ENCODE results near the gene MORN5.

The MORN5 gene

DNA sequence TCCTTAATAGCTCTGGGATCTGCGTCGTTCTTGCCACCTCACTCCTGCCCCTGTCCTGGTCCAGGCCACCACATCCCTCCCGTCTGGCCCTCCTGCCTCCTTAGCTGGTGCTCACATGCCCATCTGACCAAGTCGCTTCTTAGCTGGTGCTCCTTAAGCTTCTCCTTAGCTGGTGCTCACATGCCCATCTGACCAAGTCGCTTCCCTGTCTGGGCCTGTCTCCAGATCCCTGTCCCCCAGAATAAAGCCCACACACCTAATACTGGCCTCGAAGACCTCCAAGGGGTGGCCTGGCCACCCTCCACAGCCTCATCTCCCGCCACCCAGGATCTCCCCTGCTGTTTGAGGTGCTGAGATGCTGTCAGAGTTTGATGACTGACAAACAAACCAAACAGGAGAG, 35.2 kb upstream of the MORN5 start:
- DNase-seq (ENCODE audit: low spot score), result no peak
- no peak for FAIRE-seq

DNA sequence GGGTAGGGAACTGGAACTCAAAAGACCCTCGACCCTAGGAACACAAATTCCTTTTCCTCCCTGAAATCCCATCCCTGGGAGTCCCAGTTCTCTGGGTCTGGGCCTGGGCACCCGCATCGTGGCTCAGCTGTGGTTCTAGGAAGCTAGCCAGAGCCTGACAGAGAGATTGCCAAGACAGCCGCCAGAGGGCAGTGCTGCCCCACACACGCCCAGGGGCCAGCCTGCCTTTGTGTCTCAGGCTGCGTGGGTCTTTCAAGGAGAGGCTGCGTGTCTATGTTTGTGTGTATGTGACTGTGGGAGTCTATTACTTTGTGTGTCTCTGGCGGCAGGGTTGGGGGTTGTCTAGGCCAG, 34.6 kb upstream of the MORN5 start:
- DNase-seq (ENCODE audit: low spot score) (peak; percentile 54), FAIRE-seq (no peak)

DNA sequence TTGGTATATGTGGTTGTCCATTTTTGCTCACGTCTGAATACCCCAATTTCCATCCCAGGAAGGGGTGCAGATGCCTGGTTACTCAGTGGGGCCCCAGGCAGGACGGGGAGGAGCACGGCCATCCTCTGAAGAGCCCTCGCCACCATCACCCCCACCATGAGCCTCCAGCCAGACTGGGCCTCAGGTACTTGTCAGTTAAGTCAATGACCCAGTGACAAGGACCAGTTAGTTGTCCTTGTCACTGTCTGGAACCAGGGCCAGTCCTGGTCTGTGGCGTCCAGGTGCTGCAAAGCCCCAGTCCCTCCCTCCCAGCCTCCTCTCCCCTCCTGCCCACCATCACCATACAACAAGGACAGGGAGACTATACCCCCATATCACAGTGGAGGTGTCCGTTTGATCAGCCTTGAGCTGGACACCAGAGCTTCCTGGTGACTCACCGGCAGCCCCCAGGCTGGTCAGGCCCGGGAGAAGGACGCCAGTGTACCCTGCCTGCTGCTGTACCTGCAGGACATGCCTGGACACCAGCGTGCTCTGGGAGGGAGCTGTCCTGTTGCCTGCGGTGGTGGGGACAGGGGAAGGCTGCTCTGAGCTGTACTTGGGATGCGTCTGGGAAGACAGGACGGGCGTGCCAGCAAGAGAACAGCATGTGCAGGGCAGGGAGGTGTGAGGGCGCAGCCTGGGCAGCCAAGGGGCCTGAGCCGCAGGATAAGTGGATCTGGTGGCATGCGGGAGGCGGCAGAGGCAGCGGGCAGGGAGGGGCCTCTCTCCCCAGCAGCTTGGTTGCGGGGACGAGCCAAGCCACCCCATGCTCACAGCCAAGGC, 34.0 kb upstream of the MORN5 start:
- no peak for DNase-seq (ENCODE audit: low spot score)
- no peak for FAIRE-seq

DNA sequence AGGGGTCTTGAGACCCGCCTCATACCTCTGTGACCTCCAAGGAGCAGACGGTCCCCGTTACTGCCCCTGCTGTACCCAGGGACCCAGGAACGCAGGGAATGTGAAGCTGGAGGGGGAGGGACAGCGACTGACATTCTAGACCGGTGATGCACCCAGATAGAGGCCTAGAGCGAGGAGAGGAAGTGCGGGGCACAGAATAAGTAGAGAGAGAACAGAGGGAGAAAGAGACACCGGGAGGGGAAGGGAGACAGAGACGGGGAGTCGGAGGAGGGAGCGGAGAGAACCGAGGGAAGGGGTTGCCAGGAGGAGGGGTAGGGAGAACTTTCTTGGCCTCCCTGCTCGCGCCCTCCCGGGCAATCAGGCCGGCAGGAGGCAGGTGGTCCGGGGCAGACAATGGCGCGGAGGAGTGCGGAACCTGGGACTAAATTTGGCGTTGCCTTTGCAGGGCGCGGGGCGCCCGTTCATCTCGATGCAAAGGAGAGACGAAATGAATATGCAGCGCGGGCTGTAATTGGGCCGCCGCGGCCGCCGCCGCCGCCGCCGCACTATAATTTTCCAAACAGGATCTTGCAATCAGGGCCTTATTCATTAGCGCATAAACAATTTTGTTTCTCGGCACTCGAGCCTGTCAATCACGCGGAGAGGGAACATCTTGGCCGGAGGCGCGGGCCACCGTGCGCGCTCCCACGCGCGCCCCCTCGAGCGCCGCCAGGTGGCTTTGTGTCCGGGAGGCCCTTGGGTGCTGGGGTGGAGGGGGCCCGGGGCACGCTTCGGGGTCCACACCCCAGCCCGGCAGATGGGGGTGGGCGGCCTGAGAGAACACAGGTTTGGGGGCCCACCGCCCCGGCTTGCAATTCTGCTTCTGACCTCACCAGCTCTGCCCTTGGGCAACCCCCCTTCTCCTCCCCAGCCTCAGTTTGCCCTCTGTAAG, 33.1 kb upstream of the MORN5 start:
- FAIRE-seq, result no peak

DNA sequence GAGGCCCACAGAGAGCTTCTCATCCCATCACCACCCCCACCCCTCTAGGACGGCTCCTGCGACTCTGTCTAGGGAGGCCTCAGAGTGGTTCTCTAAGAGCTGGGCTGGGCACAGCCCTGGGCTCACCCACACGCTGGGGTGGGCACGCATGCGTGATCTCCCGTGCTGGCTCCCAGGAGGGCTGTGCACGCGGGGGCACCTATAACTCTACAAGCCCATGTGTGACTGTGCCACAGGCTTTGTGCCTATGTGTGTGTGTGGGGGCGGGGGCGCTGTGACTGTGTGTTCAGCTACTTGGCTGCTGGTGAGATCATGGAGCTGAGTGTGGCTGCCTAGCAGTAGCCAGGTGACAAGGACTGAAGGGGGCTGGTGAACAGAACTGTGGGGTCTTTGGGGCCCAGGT, 32.3 kb upstream of the MORN5 start:
- DNase-seq (ENCODE audit: low spot score) (no peak), FAIRE-seq (no peak)

More for the DNA sequence above, 33.1 kb upstream of the MORN5 start:
- DNase-seq (ENCODE audit: low spot score), result no peak

DNA sequence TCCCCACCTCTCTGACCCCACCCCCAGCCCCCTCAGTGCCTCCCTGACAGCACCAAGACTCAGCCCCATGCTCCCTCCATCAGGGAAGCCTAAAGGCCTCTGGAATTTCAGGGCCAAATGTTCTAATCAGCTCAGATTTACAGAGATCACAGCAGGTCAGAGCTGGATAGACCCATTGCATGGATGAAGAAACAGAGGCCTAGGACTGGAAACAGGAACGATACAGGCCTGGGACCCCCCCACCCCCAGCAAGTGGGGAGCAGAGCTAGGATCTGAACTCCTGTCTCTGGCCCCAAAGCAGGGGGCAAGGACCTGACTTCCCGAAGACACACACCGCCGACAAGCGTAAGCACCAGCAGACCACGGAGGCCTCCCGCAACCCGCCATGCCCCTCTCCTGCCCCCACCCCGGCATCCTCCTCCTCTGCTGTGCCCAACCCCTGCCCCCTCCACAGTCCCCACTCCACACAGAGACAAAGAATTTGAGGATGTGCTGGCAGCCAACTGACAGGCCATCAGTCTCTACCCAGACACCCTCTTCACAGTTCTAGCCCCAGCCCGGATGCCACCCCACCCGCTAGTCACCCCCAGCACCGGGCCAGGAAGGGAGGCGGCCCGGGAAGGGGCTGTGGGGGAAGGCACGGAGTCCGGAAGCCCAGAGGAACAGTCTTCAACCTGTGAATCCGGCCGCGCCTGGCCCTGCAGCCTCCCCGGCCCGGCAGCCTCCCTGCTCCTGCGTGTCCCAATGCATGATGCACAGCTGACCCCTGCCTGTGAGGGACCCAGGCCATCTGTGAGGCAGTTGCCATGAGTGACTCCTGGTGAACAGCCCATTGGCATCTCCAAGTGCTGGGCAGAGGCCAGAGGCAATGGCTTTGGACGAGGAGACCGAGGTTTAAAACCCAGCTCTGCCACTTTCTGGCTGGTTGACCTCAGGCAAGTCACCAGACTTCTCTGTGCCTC, 31.4 kb upstream of the MORN5 start:
- DNase-seq (ENCODE audit: low spot score) (no peak), FAIRE-seq (no peak)

DNA sequence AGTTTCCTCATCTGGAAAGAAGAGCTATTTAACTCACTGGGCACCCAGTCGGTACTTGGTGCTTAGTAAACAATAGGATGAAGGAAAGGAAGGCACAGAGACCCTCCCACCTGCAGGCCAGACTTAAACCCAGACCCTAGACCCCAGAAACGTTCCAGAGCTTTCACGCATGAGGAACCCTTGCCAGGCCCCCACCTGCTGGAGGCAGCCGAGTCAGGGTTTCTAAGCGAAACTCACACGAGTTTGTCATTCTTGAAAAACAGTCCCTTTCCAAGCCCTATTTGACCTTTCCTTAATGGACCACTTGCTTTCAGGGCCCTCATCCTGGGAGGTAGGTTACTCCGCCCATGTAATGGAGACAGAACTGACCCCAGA, 30.8 kb upstream of the MORN5 start:
- FAIRE-seq, result no peak

DNA sequence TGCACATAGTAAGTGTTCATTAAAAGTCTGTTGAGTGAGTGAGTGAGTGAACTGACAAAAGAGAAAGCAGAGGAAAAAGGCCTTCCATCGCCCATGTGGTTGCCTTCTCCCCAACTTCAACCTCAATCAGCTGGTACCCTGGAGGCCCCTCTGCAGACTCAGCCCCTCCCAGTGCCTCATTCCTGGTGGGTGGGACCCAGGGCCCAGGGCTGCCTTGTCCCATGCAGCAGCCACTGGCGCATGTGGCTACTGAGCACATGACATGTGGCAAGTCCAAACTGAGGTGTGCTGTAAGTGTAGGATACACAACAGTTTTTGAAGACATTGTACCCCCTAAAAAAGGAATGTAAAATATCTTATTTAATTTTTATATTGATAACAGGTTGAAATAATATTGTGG, 29.7 kb upstream of the MORN5 start:
- DNase-seq (ENCODE audit: low spot score) (no peak), FAIRE-seq (no peak)

More for the DNA sequence above, 30.8 kb upstream of the MORN5 start:
- DNase-seq (ENCODE audit: low spot score), result no peak

DNA sequence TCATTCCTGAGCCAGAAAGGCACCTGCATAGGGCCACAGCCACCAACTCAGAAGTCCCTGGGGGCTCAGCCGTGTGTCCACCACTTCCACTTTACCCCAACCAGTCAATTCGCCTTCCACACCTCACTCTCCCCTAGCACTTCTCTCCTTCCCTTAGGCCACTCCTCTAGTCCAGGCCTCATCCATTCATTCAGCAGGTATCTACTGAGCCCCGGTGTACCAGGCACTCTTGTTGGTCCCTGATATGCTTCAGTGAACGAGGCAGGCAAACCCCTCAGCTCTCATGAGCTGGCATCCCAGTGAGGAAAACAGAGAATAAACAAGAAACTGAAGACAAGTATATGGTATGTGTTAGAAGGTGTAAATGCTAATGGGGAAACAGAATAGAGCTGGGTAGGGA, 28.9 kb upstream of the MORN5 start:
- FAIRE-seq, result no peak
- DNase-seq (ENCODE audit: low spot score), result no peak

DNA sequence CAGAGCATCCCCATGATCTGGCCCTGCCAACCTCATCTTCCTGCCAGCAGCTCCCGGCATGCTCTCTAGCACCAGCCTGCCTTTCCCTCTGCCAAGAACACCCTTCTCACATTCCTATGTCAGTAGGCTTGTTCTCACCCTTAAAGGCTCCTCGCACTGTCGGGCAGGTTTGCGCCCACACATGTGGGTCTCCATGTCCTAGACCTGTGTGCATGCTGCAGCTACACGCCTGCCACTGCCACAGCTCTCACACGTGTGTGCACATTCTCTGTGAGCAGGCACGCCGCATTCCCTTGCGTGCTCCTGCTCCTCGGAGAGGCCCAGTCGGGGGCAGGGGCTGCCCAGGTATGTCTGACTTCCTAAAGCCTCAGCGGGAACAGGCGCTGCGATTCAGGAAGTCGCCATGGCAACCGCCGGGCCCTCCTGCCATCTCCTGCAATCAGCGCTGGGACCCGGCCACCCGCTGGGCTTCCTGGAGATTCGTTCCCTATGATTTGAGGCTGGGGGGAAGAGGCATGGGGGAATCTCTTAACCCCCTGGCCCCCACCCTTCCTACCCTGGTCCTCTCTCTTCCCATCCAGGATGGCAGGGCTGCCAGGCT, 28.2 kb upstream of the MORN5 start:
- no peak for DNase-seq (ENCODE audit: low spot score)

DNA sequence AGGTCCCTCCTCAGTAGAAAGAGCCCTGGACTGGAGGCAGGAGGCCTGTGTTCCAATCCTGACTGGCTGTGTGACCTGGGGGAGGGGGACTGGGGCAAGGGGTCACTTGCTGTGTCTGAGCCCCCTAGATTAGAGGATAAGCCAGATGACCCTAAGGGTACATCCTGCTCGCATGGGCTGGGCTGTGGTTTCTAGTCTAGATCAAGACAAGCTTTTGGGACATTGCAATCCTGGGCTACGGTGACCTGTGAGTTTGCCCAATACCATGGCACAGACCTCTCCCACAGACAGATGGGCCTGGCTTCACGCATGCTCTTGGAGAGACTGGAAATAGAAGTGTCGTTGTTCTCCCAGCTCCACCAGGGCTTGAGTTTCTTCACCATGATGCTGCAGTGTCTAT, 27.2 kb upstream of the MORN5 start:
- DNase-seq (ENCODE audit: low spot score) (no peak), FAIRE-seq (no peak)

More for the DNA sequence above, 28.2 kb upstream of the MORN5 start:
- no peak for FAIRE-seq

DNA sequence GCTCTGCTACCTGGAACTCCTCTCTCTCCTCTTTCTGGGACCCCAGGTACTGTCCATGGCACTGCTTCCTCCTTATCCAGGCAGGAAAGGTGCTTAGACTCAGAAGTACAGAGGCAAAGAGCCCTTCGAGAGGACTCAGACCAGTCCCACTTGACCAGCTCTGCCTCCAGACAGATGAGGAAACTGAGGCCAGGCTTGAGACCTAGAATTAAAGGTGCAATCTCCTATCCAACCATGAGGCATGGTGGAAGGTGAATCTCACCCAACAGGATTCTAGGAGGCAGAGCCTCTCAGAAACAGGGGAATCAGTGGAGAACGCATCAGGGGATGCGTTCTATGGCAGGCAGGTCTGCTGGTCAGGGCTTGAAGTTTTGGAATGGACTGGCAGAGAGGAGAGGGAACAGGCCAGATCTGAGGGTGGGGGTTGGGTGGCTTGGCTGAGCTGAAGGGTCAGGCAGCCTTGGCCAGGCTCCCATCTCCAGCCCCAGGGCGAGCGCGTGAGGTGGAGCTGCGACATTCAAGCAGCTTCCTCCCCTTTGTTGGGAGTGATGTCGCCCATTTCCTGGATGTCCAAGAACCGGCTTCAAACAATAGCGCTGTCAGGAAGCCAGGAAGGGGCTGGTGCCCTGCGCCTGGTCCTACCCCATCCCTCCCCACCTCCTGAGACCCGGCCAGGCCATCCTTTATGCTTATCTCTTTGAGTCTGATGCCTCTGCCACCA, 26.3 kb upstream of the MORN5 start:
- FAIRE-seq (no peak), DNase-seq (ENCODE audit: low spot score) (no peak)

DNA sequence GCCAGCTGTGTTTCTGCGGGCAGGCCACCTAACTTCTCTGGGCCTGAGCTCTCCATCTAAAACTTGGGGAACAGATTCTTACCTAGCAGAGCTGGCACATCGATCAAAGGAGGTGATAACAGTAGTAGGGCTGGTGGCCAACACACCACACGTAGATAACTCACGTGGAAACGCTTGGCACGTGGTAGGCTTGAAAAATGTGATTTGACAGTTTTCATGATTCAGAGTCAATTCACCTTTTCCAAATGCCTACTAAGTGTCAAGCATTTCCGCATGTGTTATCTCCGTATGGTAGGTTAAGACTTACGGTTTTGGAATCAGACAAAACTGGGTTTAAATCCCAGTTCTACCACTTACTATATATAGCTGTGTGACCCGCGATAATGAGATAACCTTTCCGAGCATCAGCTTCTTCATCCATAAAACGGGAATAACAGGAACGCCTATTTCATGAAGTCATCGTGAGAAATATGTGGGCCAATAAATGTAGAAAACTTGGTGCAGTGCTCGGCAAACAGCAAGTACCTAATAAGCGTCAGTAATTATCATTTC, 25.6 kb upstream of the MORN5 start:
- DNase-seq (ENCODE audit: low spot score), result no peak
- no peak for FAIRE-seq

DNA sequence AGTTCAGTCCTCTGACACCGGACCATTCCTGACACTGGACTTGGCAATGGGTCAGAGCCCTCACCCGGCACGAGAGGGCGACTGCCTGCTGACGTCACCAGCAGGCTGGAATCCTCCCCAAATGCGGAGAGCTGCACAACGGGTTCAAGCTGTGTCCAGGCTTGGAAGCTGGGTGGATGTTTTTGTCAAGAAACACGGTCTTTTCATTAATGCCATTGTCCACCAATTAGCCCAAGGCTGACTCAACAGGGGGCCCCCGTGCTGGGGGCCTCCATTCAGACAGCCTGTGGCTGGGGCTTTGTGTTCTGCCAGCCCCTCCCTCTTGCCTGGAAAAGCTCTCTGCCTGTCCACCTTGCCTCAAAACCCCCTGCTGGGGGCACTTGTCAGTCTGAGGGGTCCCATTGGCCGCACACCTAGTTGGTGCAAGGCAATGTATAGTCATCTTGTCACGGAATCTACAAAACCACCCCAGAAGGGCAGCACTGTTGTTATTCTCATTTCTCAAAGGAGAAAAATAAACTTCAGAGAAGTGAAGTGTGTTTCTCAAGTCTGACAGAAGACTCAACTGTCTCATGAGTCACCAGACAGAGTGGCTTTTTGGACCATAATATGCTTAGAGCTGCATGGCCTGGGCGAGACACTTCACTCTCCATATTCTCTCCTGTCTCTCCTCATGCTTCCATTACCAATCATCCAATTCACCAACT, 24.7 kb upstream of the MORN5 start:
- DNase-seq (ENCODE audit: low spot score) (no peak), FAIRE-seq (no peak)

DNA sequence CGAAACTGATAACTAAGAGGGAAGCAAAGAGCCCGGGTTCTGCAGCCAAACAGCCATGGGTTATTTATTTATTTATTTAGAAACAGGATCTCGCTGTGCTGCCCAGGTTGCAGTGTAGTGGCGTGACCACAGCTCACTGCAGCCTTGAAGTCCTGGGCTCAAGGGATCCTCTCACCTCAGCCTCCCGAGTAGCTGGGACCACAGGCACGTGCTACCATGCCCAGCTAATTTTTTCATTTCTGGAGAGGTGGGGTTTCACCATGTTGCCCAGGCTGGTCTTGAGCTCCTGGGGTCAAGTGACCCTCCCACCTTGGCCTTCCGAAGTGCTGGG, 24.2 kb upstream of the MORN5 start:
- FAIRE-seq, result no peak
- DNase-seq (ENCODE audit: low spot score), result no peak

DNA sequence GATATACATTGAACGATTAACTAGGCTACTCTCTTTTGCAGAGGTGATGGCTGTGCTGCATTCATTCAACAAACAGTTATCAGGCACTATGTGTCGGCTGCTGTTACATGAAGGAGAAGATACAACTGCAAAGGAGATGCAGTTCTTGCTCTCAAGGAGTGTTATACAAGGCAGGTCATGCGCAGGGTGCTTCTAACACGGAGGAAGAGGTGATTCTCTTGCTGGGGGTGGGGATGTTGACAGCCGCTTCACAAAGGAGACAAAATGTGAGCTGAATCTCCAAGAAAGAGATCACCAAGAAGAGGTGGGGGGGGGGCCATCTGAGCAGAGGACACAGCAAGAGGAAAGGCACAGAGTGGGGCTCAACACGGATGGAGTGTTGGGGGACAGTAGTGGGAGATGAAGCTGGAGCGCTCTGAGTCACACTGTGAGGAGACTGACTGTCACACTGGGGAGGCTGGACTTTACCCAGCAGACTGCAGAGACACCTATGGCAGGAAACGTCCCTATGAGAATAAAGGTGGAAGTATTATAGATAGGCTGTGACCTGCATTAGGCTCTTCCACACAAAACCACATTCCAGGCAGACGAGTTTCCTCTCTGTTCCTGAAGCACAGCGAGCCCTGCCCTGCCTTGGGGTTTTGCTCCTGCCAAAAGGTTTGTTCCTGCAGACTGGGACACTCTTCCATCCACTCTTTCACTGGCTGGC, 21.0 kb upstream of the MORN5 start:
- DNase-seq (ENCODE audit: low spot score), result no peak
- FAIRE-seq, result no peak

DNA sequence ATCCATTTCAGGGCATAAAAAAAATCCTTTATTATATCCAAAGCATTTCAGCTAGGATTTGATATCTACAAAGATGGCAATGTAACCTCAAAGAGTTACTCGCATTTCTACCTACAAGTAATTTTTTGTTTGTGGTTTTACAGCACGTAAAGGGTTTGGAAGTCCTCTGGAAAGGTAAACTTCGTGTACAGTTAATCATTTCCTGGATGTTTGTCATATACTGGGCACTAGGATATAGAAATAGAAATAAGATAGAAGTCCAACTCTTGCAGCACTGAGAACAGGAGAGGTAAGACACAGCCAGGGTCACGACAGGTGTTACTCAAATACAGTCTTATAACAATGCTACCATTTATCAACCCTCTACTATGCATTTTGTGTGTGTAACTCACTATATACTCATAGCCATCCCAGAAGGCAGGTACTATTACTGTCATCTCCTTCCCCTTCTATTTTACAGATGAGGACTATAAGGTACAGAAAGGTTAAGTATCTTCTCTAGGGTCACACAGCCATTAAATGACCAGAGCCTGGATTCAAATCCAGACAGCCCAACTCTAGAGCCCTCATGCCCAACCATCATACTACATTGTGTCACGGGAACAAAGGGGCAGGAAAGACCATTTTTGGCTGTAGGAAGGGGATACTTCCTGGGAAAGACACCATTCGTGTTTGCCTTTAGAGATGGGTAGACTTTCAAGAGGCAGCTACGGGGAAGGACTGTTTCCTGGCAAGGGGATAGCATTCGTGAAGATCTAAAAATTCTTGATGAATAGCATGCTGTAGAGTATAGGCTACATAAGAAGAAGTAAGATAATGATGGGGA, 19.1 kb upstream of the MORN5 start:
- DNase-seq (ENCODE audit: low spot score) (no peak), FAIRE-seq (no peak)

DNA sequence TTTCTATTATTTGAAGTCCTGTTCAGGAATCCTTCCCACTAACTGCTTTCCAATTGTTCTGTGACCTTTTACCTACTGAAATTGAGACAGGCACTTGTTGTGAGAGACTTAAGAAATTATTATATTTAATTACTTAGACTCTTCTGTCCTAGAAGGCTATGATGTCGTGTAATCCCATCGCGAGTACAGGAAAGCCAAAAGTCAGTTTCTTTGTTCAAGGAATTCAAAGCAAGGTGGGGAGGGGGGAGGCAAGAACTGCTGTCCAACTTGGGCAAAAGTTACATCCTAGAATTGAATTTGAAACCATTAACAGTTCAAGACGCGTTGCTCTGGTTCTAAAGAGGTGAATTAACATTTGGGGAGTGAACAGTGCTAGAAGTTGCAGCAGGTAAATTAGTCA, 18.0 kb upstream of the MORN5 start:
- DNase-seq (ENCODE audit: low spot score) (no peak), FAIRE-seq (no peak)

All from RCC 7860 (cell line).